Colonic mucosa (tissue), 4 donors: ENCODE results near the gene SRGN. TPM values are rescaled to one million over a fixed set of nuclear protein-coding genes. Genes with fewer than 3 reads are reported as not detected.
A peak's percentile ranks its signal among the peaks of the same experiment; 100 is the strongest.

Experiments used
- DNase-seq: peaks from one replicate; pipeline ENCODE4 v3.0.0-alpha.2; 2020
- H3K27ac ChIP-seq: fragments of 200-600 bp; one replicate; pipeline ENCODE4 v1.8.0; 2021
- H3K27me3 ChIP-seq: fragments of 200-600 bp; one replicate; pipeline ENCODE4 v1.8.0; 2021
- H3K36me3 ChIP-seq: fragments of 200-600 bp; one replicate; pipeline ENCODE4 v1.8.0; 2021
- H3K4me1 ChIP-seq: fragments of 200-600 bp; one replicate; pipeline ENCODE4 v1.8.0; 2021; ENCODE audit warnings: mild to moderate bottlenecking
- H3K4me3 ChIP-seq: fragments of 200-600 bp; one replicate; pipeline ENCODE4 v1.8.0; 2021
- H3K9ac ChIP-seq, 2 donors: one replicate each; pipeline ENCODE4 v1.7.0; 2013; ENCODE audit warnings: control low read depth in 2 of 2, low read depth in 2 of 2, low read length in 2 of 2
- H3K9me3 ChIP-seq: fragments of 200-600 bp; one replicate; pipeline ENCODE4 v1.8.0; 2021
- CTCF ChIP-seq: fragments of 200-600 bp; IDR thresholded peaks from one replicate; pipeline ENCODE4 v1.8.0; 2022; ENCODE audit warnings: antibody characterized with exemption, mild to moderate bottlenecking
- intact Hi-C: fragments of 100-400 bp; cut with DNase I; formaldehyde crosslinking; loops from one replicate; pipeline ENCODE4 v1.14.1; 2022
- total RNA-seq, 2 donors: library from RNA; stranded (reverse); fragmentation: NEBNext Ultra II Directional in 1 of 2; extraction: Animal tissue kit (Norgen Biotek cat#: 25700) in 1 of 2; gene quantifications; one replicate each; pipeline ENCODE4 v1.2.1, GENCODE V29; 2021
- donor health status: healthy.
- donor health status: DM: no; HTN: no; CAD: no.
- donor health status: DM: no; HTN: no; CAD: no.

Gene SRGN
- total RNA-seq, 2 donors from 2014 or later, result 14.3 to 57.8 TPM

- no peaks in the 10 kb centered on the region for H3K4me1 ChIP-seq
- no peak overlapping the region for H3K4me3 ChIP-seq
- TF ChIP-seq CTCF, result no peak
- H3K27me3 ChIP-seq, result no peaks in the 10 kb centered on the region
- H3K9ac ChIP-seq, result no peak overlapping the region
- intact Hi-C loops, result no loop called here
- H3K27ac ChIP-seq, result no peak overlapping the region
- H3K9me3 ChIP-seq, result no peaks in the 10 kb centered on the region
- no peaks in the 10 kb centered on the region for H3K36me3 ChIP-seq
- DNase-seq, result no peak
Observed at GRCh38 chr10:69051303-69051702, 36.6 kb upstream of the SRGN start.

GRCh38 chr10:69051710-69052487 lies 36.0 kb upstream of the SRGN start:
- H3K27ac ChIP-seq, result peak overlapping the region; percentile 12
- H3K36me3 ChIP-seq, result no peaks in the 10 kb centered on the region
- H3K4me3 ChIP-seq, result no peak overlapping the region
- no peaks in the 10 kb centered on the region for H3K27me3 ChIP-seq
- DNase-seq, result no peak
- H3K4me1 ChIP-seq, result no peaks in the 10 kb centered on the region
- no peaks in the 10 kb centered on the region for H3K9me3 ChIP-seq
- no peak for TF ChIP-seq CTCF
- no peak overlapping the region for H3K9ac ChIP-seq
- intact Hi-C loops, result no loop called here

GRCh38 chr10:69052736-69053135 lies 35.2 kb upstream of the SRGN start:
- no peak for DNase-seq
- no peaks in the 10 kb centered on the region for H3K36me3 ChIP-seq
- H3K27ac ChIP-seq, result no peak overlapping the region
- no peaks in the 10 kb centered on the region for H3K4me1 ChIP-seq
- intact Hi-C loops, result no loop called here
- H3K4me3 ChIP-seq, result no peak overlapping the region
- no peak for TF ChIP-seq CTCF
- H3K27me3 ChIP-seq, result no peaks in the 10 kb centered on the region
- H3K9me3 ChIP-seq, result no peaks in the 10 kb centered on the region
- H3K9ac ChIP-seq, result no peak overlapping the region

- H3K36me3 ChIP-seq, result no peaks in the 10 kb centered on the region
- no peak overlapping the region for H3K4me3 ChIP-seq
- DNase-seq, result no peak
- H3K9ac ChIP-seq, result no peak overlapping the region
- TF ChIP-seq CTCF, result no peak
- H3K27ac ChIP-seq, result no peak overlapping the region
- intact Hi-C loops, result no loop called here
- H3K27me3 ChIP-seq, result no peaks in the 10 kb centered on the region
- H3K4me1 ChIP-seq, result no peaks in the 10 kb centered on the region
- no peaks in the 10 kb centered on the region for H3K9me3 ChIP-seq
Observed at GRCh38 chr10:69055241-69055640, 32.7 kb upstream of the SRGN start.

GRCh38 chr10:69056129-69056528 lies 31.8 kb upstream of the SRGN start:
- no peaks in the 10 kb centered on the region for H3K27me3 ChIP-seq
- H3K27ac ChIP-seq, result peak overlapping the region; percentile 17
- H3K9ac ChIP-seq, result peak overlapping the region; percentile 12 to 13
- H3K36me3 ChIP-seq, result no peaks in the 10 kb centered on the region
- no peak overlapping the region for H3K4me3 ChIP-seq
- TF ChIP-seq CTCF, result no peak
- no peaks in the 10 kb centered on the region for H3K9me3 ChIP-seq
- DNase-seq, result no peak
- intact Hi-C loops, result no loop called here
- peaks cover 3% of the 10 kb centered on the region for H3K4me1 ChIP-seq
